RWPE1 (cell line): ENCODE results near the gene CASZ1.

Experiments used
- CTCF ChIA-PET: fragments of 350-600 bp; sonication (Branson Sonifier 250); formaldehyde crosslinking; extraction: SDS; loops from one replicate; lab custom pipeline; 2021; lab: Yijun Ruan, JAX
- POLR2A ChIA-PET: fragments of 400-600 bp; formaldehyde crosslinking; extraction: SDS; loops from one replicate; lab custom pipeline; 2020; ENCODE audit warnings: antibody characterized with exemption; ENCODE audit not compliant: low non-redundant PET; lab: Yijun Ruan, JAX
- DNase-seq: peaks from one replicate; pipeline ENCODE4 v3.0.0; 2012; ENCODE audit warnings: low spot score
- H3K27ac ChIP-seq: fragments of 450-650 bp; 2 replicates; pipeline ENCODE4 v1.5.1; 2017
- TF ChIP-seq, protein P1 (sequence below): fragments of 450-650 bp; conservative IDR thresholded peaks from 2 replicates; pipeline ENCODE4 v1.5.1; 2017; ENCODE audit warnings: low read depth, mild to moderate bottlenecking

The CASZ1 gene

DNA sequence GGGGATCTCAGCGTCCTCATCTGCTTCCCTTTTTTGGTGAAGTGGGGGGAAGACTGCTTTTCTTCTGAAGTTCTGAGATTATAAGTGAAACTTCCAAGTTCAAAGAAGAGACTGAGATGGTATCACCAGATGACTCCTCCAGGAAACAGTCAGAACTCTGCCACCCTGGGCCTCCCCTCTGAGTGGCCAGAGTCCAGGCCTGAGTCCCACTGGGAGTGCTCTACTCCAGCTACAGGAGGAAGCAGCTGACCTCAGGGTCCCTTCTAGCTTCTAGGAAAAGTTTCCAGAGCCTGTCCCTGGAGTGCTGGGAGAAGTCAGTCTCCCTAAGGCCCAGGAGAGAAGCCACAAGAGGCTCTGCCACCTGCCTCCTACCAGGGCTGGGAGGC is 104.7 kb downstream of the CASZ1 start:
- ChIA-PET CTCF (interaction anchor here (0.7 kb wide), 1 partner anchor 184 kb away, joined by 3 read pairs; no protein-coding TSS in a partner anchor), POLR2A (no interaction called here)
- H3K27ac ChIP-seq, result no peak overlapping the region
- TF ChIP-seq, protein P1, sequence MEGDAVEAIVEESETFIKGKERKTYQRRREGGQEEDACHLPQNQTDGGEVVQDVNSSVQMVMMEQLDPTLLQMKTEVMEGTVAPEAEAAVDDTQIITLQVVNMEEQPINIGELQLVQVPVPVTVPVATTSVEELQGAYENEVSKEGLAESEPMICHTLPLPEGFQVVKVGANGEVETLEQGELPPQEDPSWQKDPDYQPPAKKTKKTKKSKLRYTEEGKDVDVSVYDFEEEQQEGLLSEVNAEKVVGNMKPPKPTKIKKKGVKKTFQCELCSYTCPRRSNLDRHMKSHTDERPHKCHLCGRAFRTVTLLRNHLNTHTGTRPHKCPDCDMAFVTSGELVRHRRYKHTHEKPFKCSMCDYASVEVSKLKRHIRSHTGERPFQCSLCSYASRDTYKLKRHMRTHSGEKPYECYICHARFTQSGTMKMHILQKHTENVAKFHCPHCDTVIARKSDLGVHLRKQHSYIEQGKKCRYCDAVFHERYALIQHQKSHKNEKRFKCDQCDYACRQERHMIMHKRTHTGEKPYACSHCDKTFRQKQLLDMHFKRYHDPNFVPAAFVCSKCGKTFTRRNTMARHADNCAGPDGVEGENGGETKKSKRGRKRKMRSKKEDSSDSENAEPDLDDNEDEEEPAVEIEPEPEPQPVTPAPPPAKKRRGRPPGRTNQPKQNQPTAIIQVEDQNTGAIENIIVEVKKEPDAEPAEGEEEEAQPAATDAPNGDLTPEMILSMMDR, result no peak
- no peak for DNase-seq

DNA sequence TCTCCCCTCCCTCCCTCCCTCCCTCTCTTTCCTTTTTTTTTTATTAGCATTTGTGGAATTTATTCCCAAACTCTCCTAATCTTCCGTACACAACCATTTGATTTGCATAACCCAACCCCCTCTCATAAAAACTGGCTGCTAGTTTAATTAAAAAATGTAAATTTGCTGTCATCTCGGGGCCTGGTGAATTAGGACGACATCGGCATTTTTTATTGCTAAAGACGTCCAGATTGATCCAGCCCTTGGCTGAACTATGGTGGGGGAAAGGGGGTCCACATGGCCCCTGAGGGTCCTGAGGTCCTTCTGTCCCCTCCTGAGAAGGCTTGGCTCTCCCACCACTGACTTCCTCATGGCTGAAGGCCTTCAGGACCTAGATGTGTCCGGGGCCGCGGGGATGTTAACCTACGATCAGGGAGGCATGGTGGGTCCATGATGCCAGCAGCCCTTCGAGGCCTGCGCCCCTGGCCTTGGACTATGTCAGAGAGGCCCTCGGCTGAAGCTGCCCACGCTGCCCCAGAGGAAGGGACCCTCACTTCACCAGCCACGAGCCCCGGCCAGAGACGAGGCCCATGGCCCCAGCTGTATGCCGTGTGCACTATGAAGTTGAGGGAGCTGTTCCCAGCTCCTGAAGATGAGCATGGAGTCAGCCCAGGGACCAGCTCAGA is 105.2 kb downstream of the CASZ1 start:
- no peak for DNase-seq
- no peak overlapping the region for H3K27ac ChIP-seq
- TF ChIP-seq, protein P1, result no peak
- CTCF ChIA-PET, result no interaction called here
- POLR2A ChIA-PET, result interaction anchor here (0.6 kb wide), 1 partner anchor 15 kb away, joined by 4 read pairs; no protein-coding TSS in a partner anchor

DNA sequence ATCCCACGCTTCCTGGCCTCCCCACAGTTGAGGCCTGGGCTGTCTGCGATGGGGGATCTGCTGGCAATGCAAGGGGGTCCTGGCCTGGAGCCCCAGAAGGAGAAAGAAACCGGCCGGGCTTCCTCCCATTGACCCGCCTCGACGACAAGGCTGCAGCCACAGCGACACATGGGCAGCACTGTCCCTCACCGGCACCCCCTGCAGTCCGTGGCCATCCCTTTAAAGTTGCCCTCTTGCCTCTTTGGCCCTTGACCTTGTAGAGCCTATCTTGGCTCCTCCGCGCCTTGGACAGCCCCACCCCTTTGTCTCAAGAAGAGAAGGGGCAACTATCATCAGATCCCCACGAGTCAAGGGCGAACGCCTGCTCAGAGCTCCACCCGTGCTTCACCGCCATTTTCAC is 106.0 kb downstream of the CASZ1 start:
- H3K27ac ChIP-seq, result peak overlapping the region; percentile 9; the same call in 1 of the 2 replicates

DNA sequence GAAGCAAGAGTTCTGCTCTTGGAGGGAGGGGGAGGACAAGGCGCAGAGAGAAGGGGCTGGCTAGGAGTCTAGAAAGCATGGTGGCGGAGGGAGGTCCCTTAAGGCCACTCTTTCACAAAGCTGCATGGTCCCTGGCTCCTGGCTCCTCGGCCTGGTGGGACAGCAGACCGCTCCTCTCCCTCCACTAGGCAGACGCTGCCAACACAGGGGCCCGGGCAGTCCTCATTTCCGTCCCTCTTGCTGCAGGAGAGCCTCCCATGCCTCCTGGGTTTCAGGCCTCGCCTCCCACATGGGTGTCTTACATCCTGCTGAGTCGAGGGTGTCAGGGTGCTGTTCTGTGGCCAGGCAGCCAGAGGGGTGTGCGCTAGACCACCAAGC is 108.0 kb downstream of the CASZ1 start:
- H3K27ac ChIP-seq, result no peak overlapping the region
- TF ChIP-seq, protein P1, result no peak
- ChIA-PET CTCF (no interaction called here), POLR2A (no interaction called here)
- DNase-seq, result no peak

More for the DNA sequence above, 106.0 kb downstream of the CASZ1 start:
- POLR2A ChIA-PET, result interaction anchor here (0.6 kb wide), 1 partner anchor 15 kb away, joined by 4 read pairs; no protein-coding TSS in a partner anchor
- CTCF ChIA-PET, result interaction anchor here (0.6 to 0.7 kb wide), 2 partner anchors 162 to 278 kb away, joined by 3 to 4 read pairs; no protein-coding TSS in a partner anchor
- DNase-seq, result no peak
- TF ChIP-seq, protein P1, result no peak

DNA sequence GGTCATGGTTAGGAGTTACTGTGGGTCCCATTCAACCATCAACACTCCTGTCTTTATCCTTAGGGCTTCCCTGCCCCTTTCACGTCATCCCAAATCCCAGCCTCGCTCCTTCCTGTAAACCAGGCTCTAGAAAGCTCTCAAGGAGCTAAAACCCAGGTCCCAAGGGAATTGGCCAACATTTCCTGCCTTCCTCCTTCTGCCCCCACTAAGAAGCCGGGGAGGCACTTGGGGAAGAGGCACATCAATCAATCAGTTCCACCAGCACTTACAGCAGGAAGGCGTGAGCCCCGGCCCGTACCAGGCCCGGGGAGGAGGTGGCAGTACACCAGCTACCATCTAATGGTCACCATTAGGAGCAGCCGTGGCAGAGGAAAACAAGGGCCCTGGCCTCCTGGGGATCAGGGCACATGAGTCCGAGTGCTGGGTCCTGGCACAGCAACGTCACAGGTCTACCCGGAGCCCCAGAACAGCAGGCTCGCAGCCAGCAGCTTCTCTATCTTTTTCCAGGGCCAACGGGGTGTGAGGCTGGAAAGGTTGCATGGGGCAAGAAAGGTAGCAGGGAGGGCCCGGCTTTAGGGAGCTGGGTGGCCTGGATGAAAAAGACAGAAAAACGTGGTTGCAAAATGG is 108.6 kb downstream of the CASZ1 start:
- ChIA-PET CTCF (no interaction called here), POLR2A (interaction anchor here (0.7 kb wide), 1 partner anchor 58 kb away, joined by 3 read pairs; no protein-coding TSS in a partner anchor)
- TF ChIP-seq, protein P1, result no peak
- H3K27ac ChIP-seq, result peak overlapping the region; percentile 36
- DNase-seq, result no peak

DNA sequence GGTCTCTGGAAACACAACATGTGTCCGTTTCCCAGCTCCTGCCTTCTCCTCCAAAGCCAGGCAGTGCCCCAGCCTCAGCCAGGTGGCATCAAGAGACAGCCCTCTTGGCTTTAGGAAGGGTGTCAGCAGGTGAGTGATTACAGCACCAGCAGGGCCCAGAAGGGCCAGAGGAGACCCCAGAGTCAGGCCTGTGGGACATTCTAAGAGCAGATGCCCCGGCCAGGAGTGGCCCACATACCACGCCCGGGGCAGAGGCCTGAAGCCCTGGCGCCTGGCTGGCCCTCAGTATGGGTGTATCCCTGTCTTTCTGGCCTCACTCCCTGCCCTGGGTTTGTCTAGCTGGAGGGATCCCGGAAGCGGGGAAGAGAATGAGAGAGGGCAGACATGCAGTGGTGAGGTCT is 109.2 kb downstream of the CASZ1 start:
- H3K27ac ChIP-seq, result peak overlapping the region; percentile 36
- TF ChIP-seq, protein P1, result no peak
- CTCF ChIA-PET, result no interaction called here
- POLR2A ChIA-PET, result interaction anchor here (0.7 kb wide), 1 partner anchor 58 kb away, joined by 3 read pairs; no protein-coding TSS in a partner anchor
- DNase-seq, result no peak
